ENCODE results near the gene SUPV3L1. TPM values are rescaled to one million over a fixed set of nuclear protein-coding genes. Genes with fewer than 3 reads are reported as not detected.

The SUPV3L1 gene
- total and polyA plus RNA-seq, 2 of the 8 experiments (the other 6 are each of a cell fraction or from before 2014, with no cell fraction given): 34.6 to 45.6 TPM

- Histone ChIP-seq H2BK120ac (replicated peaks; ENCODE audit: low read depth, low read length) (no peak within 1 kb of the TSS), H3K9ac (replicated peaks in 1 of 4; ENCODE audit: extremely low read depth in 1 of 4, low read depth in 3 of 4, low read length in 3 of 4) (no peak within 1 kb of the TSS), H2BK12ac (ENCODE audit: low read depth, low read length) (no peak within 1 kb of the TSS), H2BK5ac (ENCODE audit: low read depth, low read length) (no peak within 1 kb of the TSS), H3K79me1 (ENCODE audit: low read depth, low read length) (no peaks in the 10 kb centered on the region), H4K8ac (ENCODE audit: extremely low read depth, insufficient read depth, low read length) (no peak within 1 kb of the TSS), H3K56ac (replicated peaks; ENCODE audit: insufficient read length, low read depth, low read length) (no peak within 1 kb of the TSS), H2AK5ac (ENCODE audit: low read depth, low read length) (0 out of 2 replicates have a peak within 1 kb of the TSS, but pooled peaks have one; percentile 11), H2BK20ac (ENCODE audit: low read length) (no peak within 1 kb of the TSS), H4K91ac (replicated peaks; ENCODE audit: insufficient read length, low read length) (no peak within 1 kb of the TSS), H3K36me3 (ENCODE audit: control insufficient read depth in 2 of 4, insufficient read depth in 4 of 4, low read length in 3 of 4) (no peaks in the 10 kb centered on the region), H3K23ac (ENCODE audit: insufficient read length) (no peak within 1 kb of the TSS), H3K4ac (replicated peaks; ENCODE audit: insufficient read length, low read depth, low read length) (no peak within 1 kb of the TSS), H3K27ac (ENCODE audit: low read depth, low read length) (no peak within 1 kb of the TSS), H3K14ac (ENCODE audit: insufficient read length) (no peak within 1 kb of the TSS), H4K20me1 (replicated peaks in 1 of 2; ENCODE audit: control insufficient read depth in 1 of 2, insufficient read depth in 2 of 2, low read length in 2 of 2) (no peaks in the 10 kb centered on the region), H3K79me2 (ENCODE audit: control insufficient read depth in 1 of 2, insufficient read depth in 2 of 2, low read length in 2 of 2) (no peaks in the 10 kb centered on the region), H3K9me3 (ENCODE audit: insufficient read depth in 2 of 2, low read depth in 1 of 2, low read length in 1 of 2) (no peaks in the 10 kb centered on the region), H3K4me2 (ENCODE audit: insufficient read depth in 1 of 2, low read depth in 2 of 2, low read length in 2 of 2) (no peak within 1 kb of the TSS), H4K5ac (ENCODE audit: insufficient read length, low read depth, low read length) (no peak within 1 kb of the TSS), H3K23me2 (ENCODE audit: low read depth, low read length) (no peaks in the 10 kb centered on the region), H3K27me3 (replicated peaks in 1 of 4; ENCODE audit: control insufficient read depth in 3 of 4, extremely low read depth in 1 of 4, insufficient read depth in 3 of 4, low read length in 3 of 4) (no peaks in the 10 kb centered on the region), H3K4me3 (ENCODE audit: extremely low read depth in 1 of 4, insufficient read depth in 2 of 4, low read depth in 3 of 4, low read length in 4 of 4) (no peak within 1 kb of the TSS), H2AFZ (ENCODE audit: low read length) (no peak within 1 kb of the TSS), H3K4me1 (replicated peaks in 1 of 4; ENCODE audit: control insufficient read depth in 3 of 4, insufficient read depth in 4 of 4, low read length in 3 of 4) (peaks cover 4 to 6% (median 5%) of the 10 kb centered on the region in 4 experiments), H3K18ac (ENCODE audit: extremely low read depth, low read length) (no peak within 1 kb of the TSS), H2BK15ac (ENCODE audit: low read length) (no peak within 1 kb of the TSS)
- no peak for DNase-seq (ENCODE audit: low read depth in 1 of 2, low spot score in 2 of 2)
- 97% methylated on average over 8 of the region's 8 CpGs; no CpG with 5 or more reads in 1 of the 2 experiments for WGBS, 2 experiments (ENCODE audit: extremely low coverage in 1 of 2, insufficient coverage in 1 of 2, insufficient read length in 1 of 2, insufficient replicate concordance in 2 of 2, low coverage in 1 of 2, low lambda C conversion rate in 2 of 2, missing lambda C conversion rate in 1 of 2)
- ChIA-PET POLR2A (ENCODE audit: partially characterized antibody) (no interaction called here), CTCF (ENCODE audit: partially characterized antibody) (interaction anchor here (0.7 to 1.7 kb wide), 8 partner anchors 8 to 188 kb away, joined by 3 to 5 read pairs (median 3); no protein-coding TSS in a partner anchor)
- no peak for FAIRE-seq
- TF ChIP-seq JUN (IDR thresholded peaks at IDR 0.05; ENCODE audit: low read depth, low read length) (no peak), EP300 (IDR thresholded peaks at IDR 0.05; ENCODE audit: borderline replicate concordance in 1 of 2, low read depth in 2 of 2, low read length in 2 of 2) (no peak), SUZ12 (IDR thresholded peaks at IDR 0.05; ENCODE audit: low read length) (no peak), CBX5 (IDR thresholded peaks at IDR 0.05; ENCODE audit: low read depth, low read length) (no peak), SIN3A (conservative IDR thresholded peaks at IDR 0.05 in 1 of 2, IDR thresholded peaks at IDR 0.05 in 1 of 2; ENCODE audit: low read depth in 1 of 2, low read length in 2 of 2) (no peak), SP4 (IDR thresholded peaks at IDR 0.05; ENCODE audit: low read length) (no peak), POLR2AphosphoS5 (IDR thresholded peaks at IDR 0.05; ENCODE audit: low read depth, low read length) (no peak), SIX5 (IDR thresholded peaks at IDR 0.05; ENCODE audit: low read depth, low read length) (no peak), ZNF274 (IDR thresholded peaks at IDR 0.05; ENCODE audit: borderline replicate concordance, extremely low read depth, low read length) (no peak), TCF12 (IDR thresholded peaks at IDR 0.05; ENCODE audit: low read depth, low read length) (no peak), RBBP5 (IDR thresholded peaks at IDR 0.05; ENCODE audit: borderline replicate concordance, low read depth, low read length) (no peak), SAP30 (IDR thresholded peaks at IDR 0.05; ENCODE audit: insufficient read depth, insufficient replicate concordance, low read length) (no peak), SP1 (IDR thresholded peaks at IDR 0.05; ENCODE audit: low read depth, low read length) (no peak), MAX (IDR thresholded peaks at IDR 0.05) (no peak), POLR2A (IDR thresholded peaks at IDR 0.05; ENCODE audit: control extremely low read depth in 1 of 2, low read depth in 2 of 2, low read length in 2 of 2) (no peak)
Observed at GRCh38 chr10:69220041-69220451, 40.0 kb downstream of the SUPV3L1 start, which contains the start of gene HKDC1. TSS of gene HKDC1 (plus strand) at chr10:69220332. CDS start at chr10:69220436, 104 bp downstream.

Data from H1 (cell line).